ENCODE results near the gene FRMD4B.

FRMD4B gene

DNA sequence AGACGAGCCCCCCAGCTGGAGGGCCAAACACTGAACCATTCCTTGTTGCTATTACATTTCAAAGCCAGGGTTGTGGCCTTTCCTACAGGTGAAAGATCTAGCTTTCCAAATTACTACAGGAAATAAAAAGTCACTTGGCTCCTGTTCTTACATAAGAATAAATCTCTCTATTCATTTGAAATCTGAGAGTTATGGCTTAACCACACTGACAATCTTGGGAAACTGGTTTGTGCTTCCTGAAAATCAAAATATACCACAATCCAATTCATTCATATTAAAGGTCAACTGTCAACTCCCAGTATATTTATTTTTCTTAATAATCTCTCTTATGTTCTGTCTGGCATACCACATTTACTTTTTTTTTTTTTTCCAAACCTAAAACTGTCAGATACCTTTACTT lies 159.8 kb downstream of the FRMD4B start:
- intact Hi-C loops (cut with DNase I) = no loop called here
- no peak for DNase-seq

- intact Hi-C loops (cut with DNase I) = no loop called here
- no peak for DNase-seq
Observed at GRCh38 chr3:69219101-69219708, 166.7 kb downstream of the FRMD4B start.

DNA sequence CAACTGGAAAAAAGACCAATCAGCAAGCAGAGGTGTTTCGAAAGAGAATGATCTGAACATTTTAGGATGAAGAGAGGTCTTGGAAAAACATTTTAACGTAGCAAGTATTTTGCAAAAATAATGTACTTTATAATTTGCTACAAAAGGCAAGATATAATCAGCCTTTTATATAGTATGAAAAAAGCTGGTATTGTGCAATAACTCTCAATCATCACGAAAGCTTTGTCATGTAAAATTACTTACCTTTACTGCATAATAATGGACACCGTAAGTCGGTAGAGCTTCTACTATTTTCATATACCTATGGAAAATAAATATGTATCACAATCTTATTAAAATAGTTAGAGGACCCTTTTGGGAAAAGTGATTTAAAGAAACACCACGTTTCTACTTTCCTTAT lies 167.8 kb downstream of the FRMD4B start:
- DNase-seq = no peak
- intact Hi-C loops (cut with DNase I) = no loop called here

GRCh38 chr3:69216981-69217380 lies 168.9 kb downstream of the FRMD4B start:
- intact Hi-C loops (cut with DNase I) = no loop called here
- no peak for DNase-seq

DNA sequence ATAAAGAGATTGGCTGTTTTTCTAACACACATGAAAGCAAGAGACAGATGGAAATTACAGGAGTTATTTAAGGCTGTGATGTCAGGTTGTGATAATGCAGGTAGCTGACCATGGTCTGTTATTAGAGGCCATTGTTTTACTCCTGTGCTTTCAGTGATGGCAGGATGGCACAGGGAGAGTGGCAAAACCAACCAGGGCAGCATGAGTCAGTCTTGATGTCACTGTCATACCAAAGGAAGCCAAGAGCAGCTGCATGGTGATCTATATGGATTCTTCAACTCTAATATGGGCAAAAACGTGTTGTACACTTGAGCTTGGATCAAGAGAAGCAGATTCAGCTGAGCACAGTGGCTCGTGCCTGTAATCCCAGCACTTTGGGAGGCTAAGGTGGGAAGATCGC lies 171.6 kb downstream of the FRMD4B start:
- DNase-seq = no peak
- intact Hi-C loops (cut with DNase I) = no loop called here

DNA sequence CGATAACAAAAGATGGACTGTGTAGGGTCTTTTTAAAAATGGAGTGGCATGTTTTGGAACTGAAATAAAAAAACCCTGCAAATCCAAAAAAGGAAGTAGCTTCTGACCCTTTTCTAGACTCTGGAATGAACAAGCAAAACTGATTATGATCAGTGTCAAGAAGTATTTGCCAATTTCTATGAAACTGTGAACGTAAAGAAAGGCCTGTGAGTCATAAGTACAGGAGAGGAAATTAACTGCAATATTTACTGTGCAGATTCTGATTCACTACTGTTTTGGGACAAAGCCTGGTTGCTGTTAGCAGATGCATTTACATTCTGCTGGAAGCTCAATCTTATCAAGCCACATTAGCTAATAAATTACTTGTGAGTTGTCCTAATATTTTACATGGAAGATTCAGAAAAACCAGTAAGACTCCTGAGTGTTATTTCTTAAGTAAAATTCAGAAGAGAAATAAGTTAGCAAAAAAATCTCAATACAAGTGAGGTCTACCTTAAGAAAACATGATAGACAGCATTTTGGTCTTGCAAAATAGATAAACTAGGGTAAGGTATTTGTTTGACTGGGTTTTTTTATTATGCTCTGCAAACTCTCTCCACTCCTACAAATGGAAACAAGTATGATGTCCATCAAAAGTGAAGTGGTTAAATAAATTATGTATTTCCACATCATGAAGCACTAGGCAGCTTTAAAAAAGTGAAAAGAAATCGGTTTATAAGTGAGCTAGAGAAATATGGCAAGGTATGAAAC lies 173.3 kb downstream of the FRMD4B start:
- DNase-seq = no peak
- intact Hi-C loops (cut with DNase I) = no loop called here

GRCh38 chr3:69210068-69210730 lies 175.7 kb downstream of the FRMD4B start:
- intact Hi-C loops (cut with DNase I) = no loop called here
- no peak for DNase-seq

GRCh38 chr3:69209413-69209812 lies 176.5 kb downstream of the FRMD4B start:
- no peak for DNase-seq
- intact Hi-C loops (cut with DNase I) = no loop called here

- intact Hi-C loops (cut with DNase I) = no loop called here
Observed at GRCh38 chr3:69207031-69207430, 178.9 kb downstream of the FRMD4B start.

DNA sequence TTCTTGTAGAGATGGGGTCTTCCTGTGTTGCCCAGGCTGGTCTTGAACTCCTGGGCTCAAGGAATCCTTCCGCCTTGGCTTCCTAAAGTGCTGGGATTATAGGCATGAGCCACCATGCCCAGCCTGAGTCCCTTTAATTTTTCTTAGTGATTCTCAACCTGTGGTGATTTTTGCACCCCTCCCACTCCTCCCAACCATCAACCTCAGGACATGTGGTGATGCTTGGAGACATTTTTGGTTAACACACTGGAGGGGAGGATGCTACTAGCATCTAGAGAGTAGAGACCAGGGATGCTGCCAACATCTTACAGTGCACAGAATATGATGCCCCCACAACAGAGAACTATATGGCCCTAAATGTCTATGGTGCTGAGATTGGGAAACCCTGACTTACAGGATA lies 180.5 kb downstream of the FRMD4B start:
- no peak for DNase-seq
- intact Hi-C loops (cut with DNase I) = no loop called here

More at GRCh38 chr3:69207031-69207430, 178.9 kb downstream of the FRMD4B start:
- no peak for DNase-seq

DNA sequence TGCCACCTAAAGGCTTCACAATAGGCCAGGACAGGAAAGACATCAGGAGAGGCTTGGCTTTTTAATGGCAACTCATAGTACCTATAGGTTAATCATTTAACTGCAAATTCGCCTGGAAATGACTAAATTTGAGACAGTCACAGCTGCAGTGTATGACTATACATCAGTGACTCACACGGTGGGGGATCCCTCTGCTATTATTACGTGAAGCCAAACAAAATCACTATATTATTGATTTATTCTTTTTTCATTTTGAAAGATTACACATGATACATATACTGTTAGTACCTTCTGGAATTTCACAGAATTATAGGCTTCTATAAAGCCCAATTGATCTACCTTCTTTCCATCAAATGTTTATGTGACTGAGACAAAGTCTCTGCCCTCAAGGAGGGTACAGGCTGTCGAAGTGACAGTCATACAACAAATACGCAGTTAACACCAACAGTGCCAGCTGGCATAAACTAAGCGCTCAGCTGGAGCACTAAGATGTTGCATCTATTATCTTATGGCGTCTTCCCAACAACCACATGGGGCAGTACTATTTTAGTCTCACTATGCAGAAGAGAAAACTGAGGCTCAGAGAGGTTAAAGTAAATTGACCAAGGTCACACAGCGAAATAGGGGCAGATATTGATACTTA lies 181.5 kb downstream of the FRMD4B start:
- intact Hi-C loops (cut with DNase I) = no loop called here
- DNase-seq = no peak

DNA sequence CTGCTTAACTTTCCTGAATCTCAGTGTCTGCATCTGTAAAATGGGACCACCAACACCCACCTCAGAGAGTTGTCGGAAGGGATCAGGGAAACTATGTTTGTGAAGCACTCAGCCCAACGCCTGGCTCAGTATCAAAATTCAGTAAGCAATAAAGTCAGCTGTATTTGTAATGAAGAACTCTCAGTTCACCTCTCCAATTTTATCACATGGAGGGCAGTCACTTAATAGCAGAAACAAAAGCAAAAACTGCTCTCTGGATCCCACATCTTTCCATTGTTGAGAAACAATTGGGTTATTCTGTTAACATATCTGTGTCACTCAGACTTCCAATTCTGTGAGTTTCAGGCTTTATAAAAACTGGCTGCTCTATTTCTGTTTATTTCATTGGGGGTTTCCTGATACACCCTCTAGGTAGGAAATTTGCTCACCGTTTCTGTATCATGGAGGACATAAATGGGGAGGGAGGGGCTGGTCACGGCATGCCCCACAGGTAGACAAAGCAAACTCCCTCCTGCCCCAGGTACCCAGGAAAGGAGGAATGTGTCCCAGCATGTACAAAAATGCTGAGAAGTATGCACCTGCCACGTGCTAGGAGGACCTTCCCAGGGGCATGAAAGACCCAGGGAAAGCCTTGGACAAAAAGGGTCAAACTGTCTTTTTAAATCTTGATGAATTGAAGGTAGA lies 182.1 kb downstream of the FRMD4B start:
- intact Hi-C loops (cut with DNase I) = no loop called here
- peak in 1 of 10 donors; percentile 43 for DNase-seq

GRCh38 chr3:69201658-69202057 lies 184.2 kb downstream of the FRMD4B start:
- intact Hi-C loops (cut with DNase I) = no loop called here

DNA sequence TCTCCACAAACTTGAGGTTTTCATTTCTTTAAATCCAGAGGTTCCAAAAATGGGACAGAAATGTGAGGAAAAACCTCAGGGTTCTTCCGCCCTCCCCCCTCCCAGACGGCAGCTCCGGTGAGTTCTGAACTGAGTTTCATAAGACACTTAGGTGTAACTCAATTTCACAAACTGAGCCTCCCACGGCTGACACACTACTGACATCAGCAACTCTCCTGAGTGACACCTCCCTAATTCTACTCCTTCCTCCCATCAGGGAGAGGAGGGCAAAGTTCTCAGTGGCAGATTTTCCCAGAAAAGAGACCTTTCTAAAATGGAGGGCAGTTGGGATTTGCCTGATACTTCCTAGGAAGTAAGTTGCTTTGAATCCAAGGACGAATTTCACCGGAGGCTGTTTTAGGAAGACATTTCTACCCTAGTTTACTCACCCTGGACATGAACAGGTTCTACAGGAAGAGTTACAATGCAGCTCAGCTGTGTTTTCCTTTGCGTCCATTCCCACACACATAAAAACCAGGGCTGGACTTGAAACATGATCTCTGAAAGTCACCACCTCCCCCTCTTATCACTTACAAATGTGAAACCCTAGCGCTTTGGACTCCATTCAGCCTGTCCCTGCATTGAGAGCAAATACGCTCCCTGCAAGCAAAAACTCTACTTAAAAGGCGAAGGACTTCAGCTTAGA lies 185.4 kb downstream of the FRMD4B start:
- intact Hi-C loops (cut with DNase I) = no loop called here
- DNase-seq = no peak

More at GRCh38 chr3:69201658-69202057, 184.2 kb downstream of the FRMD4B start:
- peak in 1 of 10 donors; percentile 37 for DNase-seq

- DNase-seq = no peak
- intact Hi-C loops (cut with DNase I) = no loop called here
Observed at GRCh38 chr3:69199942-69200341, 185.9 kb downstream of the FRMD4B start.

GRCh38 chr3:69197922-69198530 lies 187.9 kb downstream of the FRMD4B start:
- intact Hi-C loops (cut with DNase I) = no loop called here
- DNase-seq = no peak

DNA sequence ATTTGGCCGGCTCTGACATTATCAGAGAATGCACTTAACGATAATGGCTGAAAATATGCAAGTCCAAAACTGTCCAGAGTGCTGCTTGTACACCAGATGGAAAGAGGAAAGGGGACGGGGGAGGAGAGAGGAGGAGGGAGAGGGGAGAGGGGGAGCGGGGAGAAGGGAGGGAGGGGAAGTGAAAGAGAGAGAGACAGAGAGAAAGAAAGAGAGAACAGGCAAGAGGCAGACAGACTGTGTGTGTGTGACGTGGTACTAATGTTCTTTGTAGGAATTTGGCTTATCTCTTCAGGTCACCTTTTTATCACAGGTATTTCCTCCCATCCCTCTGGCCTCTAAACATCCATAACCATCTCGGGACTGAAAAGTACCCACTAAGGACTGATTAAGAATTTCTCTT lies 188.4 kb downstream of the FRMD4B start:
- intact Hi-C loops (cut with DNase I) = no loop called here
- DNase-seq = no peak

GRCh38 chr3:69196876-69197275 lies 189.0 kb downstream of the FRMD4B start:
- DNase-seq = no peak
- intact Hi-C loops (cut with DNase I) = no loop called here

DNA sequence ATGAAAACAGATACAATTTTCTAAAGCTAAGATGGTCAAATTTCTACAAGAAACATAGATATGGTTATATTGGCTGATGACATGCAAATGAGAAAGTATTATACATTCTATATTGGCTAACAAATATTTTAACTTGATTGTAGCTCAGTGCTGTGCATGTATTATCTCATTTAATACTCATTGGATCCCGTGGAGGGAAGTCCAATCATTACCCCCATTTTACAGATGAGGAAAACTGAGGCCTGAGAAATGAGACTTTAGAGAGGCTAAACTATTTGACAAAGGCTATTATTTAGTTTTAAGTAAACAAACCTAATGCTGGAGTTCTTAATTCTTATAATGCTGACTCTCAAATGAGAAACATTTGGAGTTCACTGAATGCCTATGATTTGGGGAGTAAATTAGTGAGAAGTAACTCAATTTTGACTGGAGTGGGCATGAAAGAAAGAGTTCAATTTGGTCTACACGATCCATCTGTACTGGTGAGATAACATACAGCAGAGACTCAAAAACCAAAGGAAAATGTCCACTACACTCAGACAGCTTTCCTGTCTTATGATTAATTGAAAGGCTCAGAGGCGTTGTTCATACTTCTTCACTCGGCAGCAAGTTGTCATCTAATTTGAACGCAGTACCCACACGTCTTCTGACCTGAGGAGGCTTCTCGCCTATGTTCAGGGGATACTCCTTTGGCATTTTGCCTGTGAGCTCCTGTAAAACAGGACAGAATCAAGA lies 191.3 kb downstream of the FRMD4B start:
- DNase-seq = no peak
- intact Hi-C loops (cut with DNase I) = no loop called here

Data from posterior cingulate gyrus (tissue), 11 donors.